ENCODE results near the gene EXOC4. TPM values are rescaled to one million over a fixed set of nuclear protein-coding genes. Genes with fewer than 3 reads are reported as not detected.

Gene EXOC4
- total and polyA plus RNA-seq, 2 of the 13 experiments (the other 11 are each of a cell fraction or from before 2014, with no cell fraction given) = 22.5 to 39.0 TPM

DNA sequence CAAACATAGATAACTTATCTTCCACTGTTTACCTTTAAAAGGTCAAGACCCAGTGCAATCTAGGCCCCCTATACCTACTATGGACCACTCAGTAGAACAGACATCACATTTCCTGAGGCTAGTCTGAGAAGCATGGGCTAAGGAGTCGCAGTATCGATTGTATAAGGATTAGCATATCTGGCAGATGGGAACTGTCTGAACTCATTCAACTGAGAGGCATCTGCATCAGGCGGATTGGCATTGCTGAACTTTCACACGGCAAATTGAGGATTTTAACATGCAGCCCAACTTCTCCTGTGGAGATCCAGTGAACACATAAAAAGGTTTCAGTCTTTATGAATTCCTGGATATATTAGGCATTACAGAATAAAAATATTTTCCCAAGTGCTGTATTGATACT, 785.1 kb downstream of the EXOC4 start:
- H3K4me1 ChIP-seq (ENCODE audit: insufficient read depth, low read length) = peaks cover 12% of the 10 kb centered on the region
- H3K79me2 ChIP-seq (ENCODE audit: insufficient read depth, low read length) = no peaks in the 10 kb centered on the region
- H3K4me3 ChIP-seq (replicated peaks in 1 of 3; ENCODE audit: insufficient read depth in 1 of 3, low read depth in 2 of 3, low read length in 3 of 3) = no peak overlapping the region
- FAIRE-seq (no peak), ATAC-seq (no peak), DNase-seq (ENCODE audit: low spot score) (no peak)
- H4K20me1 ChIP-seq (ENCODE audit: insufficient read depth, low read length) = no peaks in the 10 kb centered on the region
- H3K27ac ChIP-seq (ENCODE audit: extremely low read length, insufficient read depth, low read length) = no peak overlapping the region
- H3K27me3 ChIP-seq (ENCODE audit: control insufficient read depth in 1 of 2, insufficient read depth in 2 of 2, low read length in 2 of 2) = no peaks in the 10 kb centered on the region
- H3K9me3 ChIP-seq (ENCODE audit: low read length) = no peaks in the 10 kb centered on the region
- no TSS peak for BruUV-seq (replicated peaks)
- H2AFZ ChIP-seq (ENCODE audit: low read length) = no peak overlapping the region
- H3K4me2 ChIP-seq (ENCODE audit: low read depth, low read length) = no peak overlapping the region
- intact Hi-C loops (cut with micrococcal nuclease; ENCODE audit: unreplicated experiment) = loop anchor here (10.0 kb wide), 1 partner anchor 87 kb away; the partner anchor contains the start of gene LRGUK
- no peak for TF ChIP-seq ZKSCAN5 (CRISPR knock-in tag; IDR thresholded peaks at IDR 0.05)
- no peak for TF ChIP-seq MTA3 (CRISPR knock-in tag; IDR thresholded peaks at IDR 0.05)
- TF ChIP-seq, protein P1, sequence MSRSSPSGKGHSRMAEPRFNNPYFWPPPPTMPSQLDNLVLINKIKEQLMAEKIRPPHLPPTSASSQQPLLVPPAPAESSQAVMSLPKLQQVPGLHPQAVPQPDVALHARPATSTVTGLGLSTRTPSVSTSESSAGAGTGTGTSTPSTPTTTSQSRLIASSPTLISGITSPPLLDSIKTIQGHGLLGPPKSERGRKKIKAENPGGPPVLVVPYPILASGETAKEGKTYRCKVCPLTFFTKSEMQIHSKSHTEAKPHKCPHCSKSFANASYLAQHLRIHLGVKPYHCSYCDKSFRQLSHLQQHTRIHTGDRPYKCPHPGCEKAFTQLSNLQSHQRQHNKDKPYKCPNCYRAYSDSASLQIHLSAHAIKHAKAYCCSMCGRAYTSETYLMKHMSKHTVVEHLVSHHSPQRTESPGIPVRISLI (CRISPR knock-in tag; IDR thresholded peaks at IDR 0.05; ENCODE audit: borderline replicate concordance) = no peak
- TF ChIP-seq REPIN1 (CRISPR knock-in tag; IDR thresholded peaks at IDR 0.05; ENCODE audit: borderline replicate concordance, low read depth) = no peak
- TF ChIP-seq GTF2F1 (IDR thresholded peaks at IDR 0.05; ENCODE audit: low read length) = no peak
- in situ Hi-C loops (cut with HindIII; ENCODE audit: extremely low pct_ligation_motif_present, low pct_unique_long_range_greater_than_20kb) = no loop called here
- POLR2A ChIA-PET = no interaction called here
- no peaks in the 10 kb centered on the region for H3K36me3 ChIP-seq (replicated peaks in 1 of 2; ENCODE audit: control insufficient read depth in 1 of 2, insufficient read depth in 2 of 2, low read length in 2 of 2)
- 89% methylated on average over 4 of the region's 4 CpGs for WGBS (ENCODE audit: low lambda C conversion rate)
- CTCF ChIA-PET (ENCODE audit: low intra/inter-chr PET ratio, low total read pairs) = no interaction called here
- no peak overlapping the region for H3K9ac ChIP-seq (ENCODE audit: insufficient read depth, low read depth, low read length)

DNA sequence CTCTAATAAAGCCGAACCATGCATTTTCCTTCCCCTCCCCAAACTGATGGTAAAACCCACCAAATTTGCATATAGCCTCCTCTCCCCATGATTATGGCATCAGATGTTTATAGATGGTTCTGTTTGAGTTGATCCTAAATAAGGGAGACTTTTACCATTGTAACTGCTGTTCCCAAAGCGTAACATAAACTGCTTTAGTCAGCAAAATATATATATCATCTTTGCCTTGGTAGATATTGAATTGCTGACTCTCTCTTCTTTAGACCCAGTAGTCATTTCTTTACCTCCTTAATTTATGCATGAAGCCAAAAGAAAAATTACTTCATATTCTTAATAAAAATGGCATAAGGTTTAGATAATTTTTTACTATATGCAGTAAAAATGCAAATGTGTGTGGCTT, 788.1 kb downstream of the EXOC4 start:
- Histone ChIP-seq H3K9ac (ENCODE audit: insufficient read depth, low read depth, low read length) (no peak overlapping the region), H3K4me3 (replicated peaks in 1 of 3; ENCODE audit: insufficient read depth in 1 of 3, low read depth in 2 of 3, low read length in 3 of 3) (no peak overlapping the region), H3K36me3 (replicated peaks in 1 of 2; ENCODE audit: control insufficient read depth in 1 of 2, insufficient read depth in 2 of 2, low read length in 2 of 2) (no peaks in the 10 kb centered on the region), H3K9me3 (ENCODE audit: low read length) (no peaks in the 10 kb centered on the region), H4K20me1 (ENCODE audit: insufficient read depth, low read length) (no peaks in the 10 kb centered on the region), H3K4me1 (ENCODE audit: insufficient read depth, low read length) (no peaks in the 10 kb centered on the region), H3K79me2 (ENCODE audit: insufficient read depth, low read length) (no peaks in the 10 kb centered on the region), H3K27me3 (ENCODE audit: control insufficient read depth in 1 of 2, insufficient read depth in 2 of 2, low read length in 2 of 2) (no peaks in the 10 kb centered on the region), H2AFZ (ENCODE audit: low read length) (no peak overlapping the region), H3K4me2 (ENCODE audit: low read depth, low read length) (no peak overlapping the region), H3K27ac (ENCODE audit: extremely low read length, insufficient read depth, low read length) (no peak overlapping the region)
- intact Hi-C loops (cut with micrococcal nuclease; ENCODE audit: unreplicated experiment) (no loop called here), in situ Hi-C loops (cut with HindIII; ENCODE audit: extremely low pct_ligation_motif_present, low pct_unique_long_range_greater_than_20kb) (no loop called here)
- POLR2A ChIA-PET = no interaction called here
- CTCF ChIA-PET (ENCODE audit: low intra/inter-chr PET ratio, low total read pairs) = no interaction called here
- FAIRE-seq = no peak
- no peak for DNase-seq (ENCODE audit: low spot score)
- 97% methylated on average over 2 of the region's 2 CpGs for WGBS (ENCODE audit: low lambda C conversion rate)
- no peak for ATAC-seq
- no TSS peak for BruUV-seq (replicated peaks)
- TF ChIP-seq MAFK (conservative IDR thresholded peaks at IDR 0.05 in 1 of 2, IDR thresholded peaks at IDR 0.05 in 1 of 2; ENCODE audit: low read length in 2 of 2) (peak; percentile 96 to 98), CEBPB (IDR thresholded peaks at IDR 0.05; ENCODE audit: borderline replicate concordance, low read depth, low read length) (no peak), NCOA2 (CRISPR knock-in tag; IDR thresholded peaks at IDR 0.05) (no peak), BRD4 (CRISPR knock-in tag; IDR thresholded peaks at IDR 0.05) (no peak), ZNF558 (CRISPR knock-in tag; IDR thresholded peaks at IDR 0.05; ENCODE audit: borderline replicate concordance) (no peak)
- TF ChIP-seq, protein P2, sequence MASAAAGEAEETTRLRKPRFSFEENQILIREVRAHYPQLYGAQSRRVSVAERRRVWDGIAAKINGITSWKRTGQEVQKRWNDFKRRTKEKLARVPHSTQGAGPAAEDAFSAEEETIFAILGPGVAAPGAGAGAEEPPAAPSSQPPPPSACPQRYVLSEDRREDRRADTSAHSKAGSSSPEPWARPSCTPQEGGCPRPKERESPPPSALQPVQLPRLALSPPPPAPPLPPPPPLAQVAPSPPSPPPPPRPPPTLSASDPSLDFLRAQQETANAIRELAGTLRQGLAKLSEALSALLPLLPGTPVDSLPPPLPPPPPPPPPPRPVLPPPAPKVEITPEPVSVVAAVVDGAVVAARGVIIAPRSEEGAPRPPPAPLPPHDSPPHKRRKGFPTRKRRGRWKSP (CRISPR knock-in tag; IDR thresholded peaks at IDR 0.05) = no peak
- TF ChIP-seq, protein P3, sequence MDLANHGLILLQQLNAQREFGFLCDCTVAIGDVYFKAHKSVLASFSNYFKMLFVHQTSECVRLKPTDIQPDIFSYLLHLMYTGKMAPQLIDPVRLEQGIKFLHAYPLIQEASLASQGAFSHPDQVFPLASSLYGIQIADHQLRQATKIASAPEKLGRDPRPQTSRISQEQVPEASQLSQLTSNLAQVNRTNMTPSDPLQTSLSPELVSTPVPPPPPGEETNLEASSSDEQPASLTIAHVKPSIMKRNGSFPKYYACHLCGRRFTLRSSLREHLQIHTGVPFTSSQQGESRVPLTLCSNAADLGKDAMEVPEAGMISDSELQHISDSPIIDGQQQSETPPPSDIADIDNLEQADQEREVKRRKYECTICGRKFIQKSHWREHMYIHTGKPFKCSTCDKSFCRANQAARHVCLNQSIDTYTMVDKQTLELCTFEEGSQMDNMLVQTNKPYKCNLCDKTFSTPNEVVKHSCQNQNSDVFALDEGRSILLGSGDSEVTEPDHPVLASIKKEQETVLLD (CRISPR knock-in tag; IDR thresholded peaks at IDR 0.05; ENCODE audit: low read depth) = no peak
- TF ChIP-seq, protein P4, sequence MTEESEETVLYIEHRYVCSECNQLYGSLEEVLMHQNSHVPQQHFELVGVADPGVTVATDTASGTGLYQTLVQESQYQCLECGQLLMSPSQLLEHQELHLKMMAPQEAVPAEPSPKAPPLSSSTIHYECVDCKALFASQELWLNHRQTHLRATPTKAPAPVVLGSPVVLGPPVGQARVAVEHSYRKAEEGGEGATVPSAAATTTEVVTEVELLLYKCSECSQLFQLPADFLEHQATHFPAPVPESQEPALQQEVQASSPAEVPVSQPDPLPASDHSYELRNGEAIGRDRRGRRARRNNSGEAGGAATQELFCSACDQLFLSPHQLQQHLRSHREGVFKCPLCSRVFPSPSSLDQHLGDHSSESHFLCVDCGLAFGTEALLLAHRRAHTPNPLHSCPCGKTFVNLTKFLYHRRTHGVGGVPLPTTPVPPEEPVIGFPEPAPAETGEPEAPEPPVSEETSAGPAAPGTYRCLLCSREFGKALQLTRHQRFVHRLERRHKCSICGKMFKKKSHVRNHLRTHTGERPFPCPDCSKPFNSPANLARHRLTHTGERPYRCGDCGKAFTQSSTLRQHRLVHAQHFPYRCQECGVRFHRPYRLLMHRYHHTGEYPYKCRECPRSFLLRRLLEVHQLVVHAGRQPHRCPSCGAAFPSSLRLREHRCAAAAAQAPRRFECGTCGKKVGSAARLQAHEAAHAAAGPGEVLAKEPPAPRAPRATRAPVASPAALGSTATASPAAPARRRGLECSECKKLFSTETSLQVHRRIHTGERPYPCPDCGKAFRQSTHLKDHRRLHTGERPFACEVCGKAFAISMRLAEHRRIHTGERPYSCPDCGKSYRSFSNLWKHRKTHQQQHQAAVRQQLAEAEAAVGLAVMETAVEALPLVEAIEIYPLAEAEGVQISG (CRISPR knock-in tag; IDR thresholded peaks at IDR 0.05) = no peak

All from HepG2 (cell line).